A549 (cell line): Measurements from ENCODE around the gene CYP2R1.

Source experiments
- CTCF ChIP-seq: fragments of >200 bp; sonication (Bioruptor Twin); formaldehyde crosslinking; IDR thresholded peaks from 3 replicates; pipeline ENCODE4 v1.5.1; 2016
- MAFK ChIP-seq: fragments of 450-650 bp; IDR thresholded peaks from 2 replicates; pipeline ENCODE4 v1.6.1; 2014; ENCODE audit not compliant: partially characterized antibody
- SMC3 ChIP-seq: fragments of >200 bp; sonication (Bioruptor Twin); formaldehyde crosslinking; IDR thresholded peaks from 3 replicates; pipeline ENCODE4 v1.6.1; 2018; ENCODE audit warnings: inconsistent platforms

- TF ChIP-seq MAFK: no peak
- no peak for TF ChIP-seq SMC3
- no peak; the same call in 2 of the 3 replicates for TF ChIP-seq CTCF
These were observed 13.3 kb upstream of the CYP2R1 start for GRCh38 chr11:14905104-14906033.
